Neuron (in vitro differentiated cells): ENCODE measurements around the gene SLC25A48.

ENCODE experiments used
- H2AFZ ChIP-seq: one replicate; pipeline ENCODE4 v1.6.1; 2013; ENCODE audit warnings: low read depth, mild to moderate bottlenecking, inconsistent platforms, low read length, moderate library complexity
- H3K27me3 ChIP-seq: one replicate; pipeline ENCODE4 v1.6.1; 2013; ENCODE audit warnings: low read length; ENCODE audit not compliant: insufficient read depth
- H3K36me3 ChIP-seq: one replicate; pipeline ENCODE4 v1.6.1; 2013; ENCODE audit warnings: low read length; ENCODE audit not compliant: insufficient read depth
- H3K4me1 ChIP-seq: one replicate; pipeline ENCODE4 v1.6.1; 2013; ENCODE audit warnings: low read length; ENCODE audit not compliant: insufficient read depth
- H3K4me3 ChIP-seq: 2 replicates; pipeline ENCODE4 v1.5.1; 2013; ENCODE audit warnings: mild to moderate bottlenecking, low read length, moderate library complexity
- H3K9me3 ChIP-seq: one replicate; pipeline ENCODE4 v1.6.1; 2013; ENCODE audit warnings: low read length

SLC25A48 gene

GRCh38 chr5:135824541-135825041 lies 9.9 kb upstream of the SLC25A48 start:
- no peaks in the 10 kb centered on the region for H3K36me3 ChIP-seq

GRCh38 chr5:135825373-135826220 lies 8.9 kb upstream of the SLC25A48 start:
- Histone ChIP-seq H3K36me3 (no peaks in the 10 kb centered on the region), H3K27me3 (peaks cover 7% of the 10 kb centered on the region)

More at GRCh38 chr5:135824541-135825041, 9.9 kb upstream of the SLC25A48 start:
- Histone ChIP-seq H2AFZ (no peak overlapping the region), H3K9me3 (no peaks in the 10 kb centered on the region), H3K4me1 (no peaks in the 10 kb centered on the region), H3K27me3 (peaks cover 4% of the 10 kb centered on the region), H3K4me3 (no peak overlapping the region)

GRCh38 chr5:135826221-135826525 lies 8.3 kb upstream of the SLC25A48 start:
- no peaks in the 10 kb centered on the region for H3K4me1 ChIP-seq
- no peaks in the 10 kb centered on the region for H3K9me3 ChIP-seq
- no peak overlapping the region for H3K4me3 ChIP-seq
- H2AFZ ChIP-seq, result no peak overlapping the region
- H3K27me3 ChIP-seq, result peaks cover 12% of the 10 kb centered on the region
- no peaks in the 10 kb centered on the region for H3K36me3 ChIP-seq

More at GRCh38 chr5:135825373-135826220, 8.9 kb upstream of the SLC25A48 start:
- H3K4me1 ChIP-seq, result no peaks in the 10 kb centered on the region
- H2AFZ ChIP-seq, result no peak overlapping the region
- no peak overlapping the region for H3K4me3 ChIP-seq
- no peaks in the 10 kb centered on the region for H3K9me3 ChIP-seq

- H3K27me3 ChIP-seq, result peaks cover 12% of the 10 kb centered on the region
- H2AFZ ChIP-seq, result no peak overlapping the region
- H3K36me3 ChIP-seq, result no peaks in the 10 kb centered on the region
- no peaks in the 10 kb centered on the region for H3K4me1 ChIP-seq
- H3K4me3 ChIP-seq, result no peak overlapping the region
- H3K9me3 ChIP-seq, result no peaks in the 10 kb centered on the region
These were observed 7.3 kb upstream of the SLC25A48 start for GRCh38 chr5:135826994-135827671.

- H2AFZ ChIP-seq, result no peak overlapping the region
These were observed 6.3 kb upstream of the SLC25A48 start for GRCh38 chr5:135827965-135828781.

GRCh38 chr5:135828782-135829127 lies 5.7 kb upstream of the SLC25A48 start:
- no peaks in the 10 kb centered on the region for H3K4me1 ChIP-seq
- H3K36me3 ChIP-seq, result no peaks in the 10 kb centered on the region
- H2AFZ ChIP-seq, result no peak overlapping the region
- no peak overlapping the region for H3K4me3 ChIP-seq
- H3K9me3 ChIP-seq, result no peaks in the 10 kb centered on the region
- peaks cover 26% of the 10 kb centered on the region for H3K27me3 ChIP-seq

More at GRCh38 chr5:135827965-135828781, 6.3 kb upstream of the SLC25A48 start:
- Histone ChIP-seq H3K36me3 (no peaks in the 10 kb centered on the region), H3K9me3 (no peaks in the 10 kb centered on the region), H3K4me3 (no peak overlapping the region), H3K27me3 (peaks cover 20% of the 10 kb centered on the region), H3K4me1 (no peaks in the 10 kb centered on the region)

GRCh38 chr5:135829179-135829578 lies 5.3 kb upstream of the SLC25A48 start:
- Histone ChIP-seq H3K27me3 (peaks cover 30% of the 10 kb centered on the region), H3K4me1 (no peaks in the 10 kb centered on the region), H3K9me3 (no peaks in the 10 kb centered on the region), H3K4me3 (no peak overlapping the region), H3K36me3 (no peaks in the 10 kb centered on the region), H2AFZ (no peak overlapping the region)

GRCh38 chr5:135829681-135830383 lies 4.6 kb upstream of the SLC25A48 start:
- Histone ChIP-seq H2AFZ (no peak overlapping the region), H3K9me3 (no peaks in the 10 kb centered on the region), H3K27me3 (peaks cover 36% of the 10 kb centered on the region), H3K4me3 (no peak overlapping the region), H3K36me3 (no peaks in the 10 kb centered on the region), H3K4me1 (peaks cover 4% of the 10 kb centered on the region)

GRCh38 chr5:135830384-135830700 lies 4.1 kb upstream of the SLC25A48 start:
- Histone ChIP-seq H2AFZ (no peak overlapping the region), H3K9me3 (no peaks in the 10 kb centered on the region), H3K27me3 (peaks cover 41% of the 10 kb centered on the region), H3K36me3 (no peaks in the 10 kb centered on the region), H3K4me3 (no peak overlapping the region), H3K4me1 (peaks cover 4% of the 10 kb centered on the region)

- Histone ChIP-seq H3K4me3 (no peak overlapping the region), H3K4me1 (peaks cover 4% of the 10 kb centered on the region), H3K36me3 (no peaks in the 10 kb centered on the region), H3K27me3 (peaks cover 47% of the 10 kb centered on the region), H3K9me3 (no peaks in the 10 kb centered on the region), H2AFZ (no peak overlapping the region)
These were observed 3.6 kb upstream of the SLC25A48 start for GRCh38 chr5:135830876-135831275.

GRCh38 chr5:135831439-135831838 lies 3.0 kb upstream of the SLC25A48 start:
- H3K27me3 ChIP-seq, result peaks cover 51% of the 10 kb centered on the region
- peaks cover 4% of the 10 kb centered on the region for H3K4me1 ChIP-seq
- H3K9me3 ChIP-seq, result no peaks in the 10 kb centered on the region
- H2AFZ ChIP-seq, result no peak overlapping the region
- no peaks in the 10 kb centered on the region for H3K36me3 ChIP-seq
- no peak overlapping the region for H3K4me3 ChIP-seq

GRCh38 chr5:135831851-135832555 lies 2.5 kb upstream of the SLC25A48 start:
- Histone ChIP-seq H3K36me3 (no peaks in the 10 kb centered on the region), H3K4me3 (no peak overlapping the region), H3K9me3 (no peaks in the 10 kb centered on the region), H3K4me1 (peaks cover 4% of the 10 kb centered on the region), H3K27me3 (peaks cover 51% of the 10 kb centered on the region), H2AFZ (no peak overlapping the region)
